SK-N-SH treated with all-trans-retinoic acid at 6 μM for 48 hours (cell line): ENCODE measurements around the gene OR2M5.

Experiments
- ATAC-seq: fragments of 200-7000 bp; cut with Tn5 transposase; 3 replicates; pipeline ENCODE4 v1.9.1; 2020; ENCODE audit warnings: mild to moderate bottlenecking, moderate library complexity
- ARNTL ChIP-seq: fragments of 450-650 bp; formaldehyde crosslinking; IDR thresholded peaks from 2 replicates; pipeline ENCODE4 v1.5.0; 2020; ENCODE audit warnings: low read depth, mild to moderate bottlenecking, moderate library complexity, borderline replicate concordance
- BACH2 ChIP-seq: fragments of 250-450 bp; sonication (Bioruptor Pico); IDR thresholded peaks from 2 replicates; pipeline ENCODE4 v1.9.0; 2021; ENCODE audit warnings: mild to moderate bottlenecking, borderline replicate concordance
- CREB5 ChIP-seq: fragments of 250-450 bp; sonication (Bioruptor Pico); IDR thresholded peaks from 2 replicates; pipeline ENCODE4 v1.5.1; 2020; ENCODE audit warnings: low read depth, mild to moderate bottlenecking, moderate library complexity
- CSDC2 ChIP-seq: fragments of 250-450 bp; sonication (Bioruptor Pico); IDR thresholded peaks from 2 replicates; pipeline ENCODE4 v1.5.0; 2020; ENCODE audit warnings: mild to moderate bottlenecking, moderate library complexity
- ESRRG ChIP-seq: fragments of 250-450 bp; sonication (Bioruptor Pico); IDR thresholded peaks from 2 replicates; pipeline ENCODE4 v1.6.1; 2021; ENCODE audit warnings: mild to moderate bottlenecking
- GLIS3 ChIP-seq: fragments of 250-450 bp; sonication (Bioruptor Pico); IDR thresholded peaks from 2 replicates; pipeline ENCODE4 v1.5.0; 2020; ENCODE audit warnings: mild to moderate bottlenecking, moderate library complexity
- ISL1 ChIP-seq: fragments of 250-450 bp; sonication (Bioruptor Pico); IDR thresholded peaks from 2 replicates; pipeline ENCODE4 v2.1.2; 2022; ENCODE audit warnings: mild to moderate bottlenecking, moderate library complexity
- OSR1 ChIP-seq: fragments of 250-450 bp; sonication (Bioruptor Pico); IDR thresholded peaks from 2 replicates; pipeline ENCODE4 v1.8.0; 2022; ENCODE audit warnings: moderate library complexity, mild to moderate bottlenecking, inconsistent platforms
- PATZ1 ChIP-seq: fragments of 250-450 bp; sonication (Bioruptor Pico); IDR thresholded peaks from 2 replicates; pipeline ENCODE4 v1.8.0; 2020; ENCODE audit warnings: mild to moderate bottlenecking, moderate library complexity, borderline replicate concordance
- POU6F1 ChIP-seq: fragments of 250-450 bp; sonication (Bioruptor Pico); IDR thresholded peaks from 2 replicates; pipeline ENCODE4 v1.8.0; 2021; ENCODE audit warnings: low read depth, mild to moderate bottlenecking, moderate library complexity, borderline replicate concordance
- PPARA ChIP-seq: fragments of 250-450 bp; sonication (Bioruptor Pico); IDR thresholded peaks from 2 replicates; pipeline ENCODE4 v1.5.0; 2020; ENCODE audit warnings: mild to moderate bottlenecking, borderline replicate concordance
- RARB ChIP-seq: fragments of 250-450 bp; sonication (Bioruptor Pico); IDR thresholded peaks from 2 replicates; pipeline ENCODE4 v1.8.0; 2021; ENCODE audit warnings: mild to moderate bottlenecking, moderate library complexity
- SNAI2 ChIP-seq: fragments of 250-450 bp; sonication (Bioruptor Pico); IDR thresholded peaks from 2 replicates; pipeline ENCODE4 v1.5.0; 2020; ENCODE audit warnings: mild to moderate bottlenecking, moderate library complexity
- TCF4 ChIP-seq: fragments of 250-450 bp; sonication (Bioruptor Pico); IDR thresholded peaks from 2 replicates; pipeline ENCODE4 v1.8.0; 2021; ENCODE audit warnings: mild to moderate bottlenecking, moderate library complexity, borderline replicate concordance
- TOX ChIP-seq: fragments of 250-450 bp; sonication (Bioruptor Pico); IDR thresholded peaks from 2 replicates; pipeline ENCODE4 v1.8.0; 2021; ENCODE audit warnings: mild to moderate bottlenecking, moderate library complexity, borderline replicate concordance
- ZC3H10 ChIP-seq: fragments of 250-450 bp; sonication (Bioruptor Pico); IDR thresholded peaks from 2 replicates; pipeline ENCODE4 v1.5.1; 2021; ENCODE audit warnings: mild to moderate bottlenecking, moderate library complexity
- ZFP3 ChIP-seq: fragments of 250-450 bp; sonication (Bioruptor Pico); IDR thresholded peaks from 2 replicates; pipeline ENCODE4 v1.5.0; 2020; ENCODE audit warnings: mild to moderate bottlenecking, moderate library complexity
- ZFP30 ChIP-seq: fragments of 450-650 bp; formaldehyde crosslinking; IDR thresholded peaks from 2 replicates; pipeline ENCODE4 v1.5.0; 2022; ENCODE audit warnings: mild to moderate bottlenecking, moderate library complexity
- ZNF565 ChIP-seq: fragments of 450-650 bp; formaldehyde crosslinking; conservative IDR thresholded peaks from 2 replicates; pipeline ENCODE4 v1.5.0; 2020; ENCODE audit warnings: low read depth, mild to moderate bottlenecking, moderate library complexity
- ZNF70 ChIP-seq: fragments of 450-650 bp; formaldehyde crosslinking; IDR thresholded peaks from 2 replicates; pipeline ENCODE4 v1.5.0; 2020; ENCODE audit warnings: mild to moderate bottlenecking, moderate library complexity
- ZNF8 ChIP-seq: fragments of 450-650 bp; formaldehyde crosslinking; IDR thresholded peaks from 2 replicates; pipeline ENCODE4 v1.5.0; 2020; ENCODE audit warnings: mild to moderate bottlenecking, moderate library complexity
- TF ChIP-seq, protein P1 (sequence below): fragments of 250-450 bp; sonication (Bioruptor Pico); IDR thresholded peaks from 2 replicates; pipeline ENCODE4 v1.5.0; 2020; ENCODE audit warnings: mild to moderate bottlenecking, moderate library complexity
- TF ChIP-seq, protein P2 (sequence below): fragments of 250-450 bp; sonication (Bioruptor Pico); IDR thresholded peaks from 2 replicates; pipeline ENCODE4 v1.5.1; 2021; ENCODE audit warnings: mild to moderate bottlenecking, moderate library complexity

Gene OR2M5

GRCh38 chr1:248140846-248141245 is 4.1 kb upstream of the OR2M5 start:
- ATAC-seq: no peak
- TF ChIP-seq TCF4 (CRISPR knock-in tag) (no peak), ZFP30 (CRISPR knock-in tag) (no peak), OSR1 (CRISPR knock-in tag) (no peak), TOX (CRISPR knock-in tag) (no peak), RARB (CRISPR knock-in tag) (no peak), ESRRG (CRISPR knock-in tag) (no peak), ZFP3 (CRISPR knock-in tag) (no peak), SNAI2 (CRISPR knock-in tag) (no peak), ARNTL (no peak), PATZ1 (CRISPR knock-in tag) (no peak), POU6F1 (CRISPR knock-in tag) (no peak), ZNF70 (CRISPR knock-in tag) (no peak), ZNF8 (CRISPR knock-in tag) (no peak), GLIS3 (no peak), ZC3H10 (CRISPR knock-in tag) (no peak), ISL1 (CRISPR knock-in tag) (no peak), CREB5 (no peak)
- TF ChIP-seq, protein P1, sequence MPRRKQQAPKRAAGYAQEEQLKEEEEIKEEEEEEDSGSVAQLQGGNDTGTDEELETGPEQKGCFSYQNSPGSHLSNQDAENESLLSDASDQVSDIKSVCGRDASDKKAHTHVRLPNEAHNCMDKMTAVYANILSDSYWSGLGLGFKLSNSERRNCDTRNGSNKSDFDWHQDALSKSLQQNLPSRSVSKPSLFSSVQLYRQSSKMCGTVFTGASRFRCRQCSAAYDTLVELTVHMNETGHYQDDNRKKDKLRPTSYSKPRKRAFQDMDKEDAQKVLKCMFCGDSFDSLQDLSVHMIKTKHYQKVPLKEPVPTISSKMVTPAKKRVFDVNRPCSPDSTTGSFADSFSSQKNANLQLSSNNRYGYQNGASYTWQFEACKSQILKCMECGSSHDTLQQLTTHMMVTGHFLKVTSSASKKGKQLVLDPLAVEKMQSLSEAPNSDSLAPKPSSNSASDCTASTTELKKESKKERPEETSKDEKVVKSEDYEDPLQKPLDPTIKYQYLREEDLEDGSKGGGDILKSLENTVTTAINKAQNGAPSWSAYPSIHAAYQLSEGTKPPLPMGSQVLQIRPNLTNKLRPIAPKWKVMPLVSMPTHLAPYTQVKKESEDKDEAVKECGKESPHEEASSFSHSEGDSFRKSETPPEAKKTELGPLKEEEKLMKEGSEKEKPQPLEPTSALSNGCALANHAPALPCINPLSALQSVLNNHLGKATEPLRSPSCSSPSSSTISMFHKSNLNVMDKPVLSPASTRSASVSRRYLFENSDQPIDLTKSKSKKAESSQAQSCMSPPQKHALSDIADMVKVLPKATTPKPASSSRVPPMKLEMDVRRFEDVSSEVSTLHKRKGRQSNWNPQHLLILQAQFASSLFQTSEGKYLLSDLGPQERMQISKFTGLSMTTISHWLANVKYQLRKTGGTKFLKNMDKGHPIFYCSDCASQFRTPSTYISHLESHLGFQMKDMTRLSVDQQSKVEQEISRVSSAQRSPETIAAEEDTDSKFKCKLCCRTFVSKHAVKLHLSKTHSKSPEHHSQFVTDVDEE (CRISPR knock-in tag): no peak
- TF ChIP-seq, protein P2, sequence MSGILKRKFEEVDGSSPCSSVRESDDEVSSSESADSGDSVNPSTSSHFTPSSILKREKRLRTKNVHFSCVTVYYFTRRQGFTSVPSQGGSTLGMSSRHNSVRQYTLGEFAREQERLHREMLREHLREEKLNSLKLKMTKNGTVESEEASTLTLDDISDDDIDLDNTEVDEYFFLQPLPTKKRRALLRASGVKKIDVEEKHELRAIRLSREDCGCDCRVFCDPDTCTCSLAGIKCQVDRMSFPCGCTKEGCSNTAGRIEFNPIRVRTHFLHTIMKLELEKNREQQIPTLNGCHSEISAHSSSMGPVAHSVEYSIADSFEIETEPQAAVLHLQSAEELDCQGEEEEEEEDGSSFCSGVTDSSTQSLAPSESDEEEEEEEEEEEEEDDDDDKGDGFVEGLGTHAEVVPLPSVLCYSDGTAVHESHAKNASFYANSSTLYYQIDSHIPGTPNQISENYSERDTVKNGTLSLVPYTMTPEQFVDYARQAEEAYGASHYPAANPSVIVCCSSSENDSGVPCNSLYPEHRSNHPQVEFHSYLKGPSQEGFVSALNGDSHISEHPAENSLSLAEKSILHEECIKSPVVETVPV: no peak

DNA sequence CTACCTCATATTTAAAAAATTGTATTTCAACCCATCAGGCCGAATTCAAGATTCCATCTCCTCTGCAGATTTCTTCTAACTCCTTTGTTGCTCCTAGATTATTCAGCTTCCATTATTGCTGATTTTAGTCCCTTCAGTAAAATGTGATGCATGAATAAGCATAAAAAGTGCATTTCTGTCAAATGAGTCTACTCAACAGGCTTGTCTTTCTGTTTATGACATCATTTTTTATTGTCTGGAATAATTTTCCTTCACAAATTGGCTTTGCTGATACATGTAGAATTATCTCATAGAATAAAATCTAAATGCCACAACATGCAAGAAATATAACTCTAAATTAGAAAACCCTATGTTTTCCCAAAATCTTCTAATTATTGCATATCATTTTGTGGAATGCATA is 1.6 kb upstream of the OR2M5 start:
- ATAC-seq: no peak
- TF ChIP-seq ISL1 (CRISPR knock-in tag) (no peak), PPARA (no peak), TCF4 (CRISPR knock-in tag) (no peak), ARNTL (no peak), CSDC2 (CRISPR knock-in tag) (no peak), POU6F1 (CRISPR knock-in tag) (no peak), CREB5 (no peak), ZFP30 (CRISPR knock-in tag) (no peak), ZNF565 (CRISPR knock-in tag) (no peak), SNAI2 (CRISPR knock-in tag) (no peak), GLIS3 (no peak), ZNF8 (CRISPR knock-in tag) (no peak), BACH2 (CRISPR knock-in tag) (no peak)
- TF ChIP-seq, protein P1 (CRISPR knock-in tag): no peak
- TF ChIP-seq, protein P2: no peak
